A549 (cell line): Measurements from ENCODE around the gene PGS1.

Source experiments
- ESRRA ChIP-seq: fragments of 150-350 bp; IDR thresholded peaks from 2 replicates; pipeline ENCODE4 v1.6.1; 2014; ENCODE audit warnings: mild to moderate bottlenecking, low read length, borderline replicate concordance
- HDAC2 ChIP-seq: fragments of 200-600 bp; sonication (generic); IDR thresholded peaks from 2 replicates; pipeline ENCODE4 v1.6.1; 2016
- MAZ ChIP-seq: fragments of 150-350 bp; IDR thresholded peaks from 2 replicates; pipeline ENCODE4 v1.6.1; 2014; ENCODE audit warnings: antibody characterized with exemption, low read depth, low read length, borderline replicate concordance
- POLR2A ChIP-seq: IDR thresholded peaks from 2 replicates; pipeline ENCODE4 v1.6.1; 2012; ENCODE audit warnings: mild to moderate bottlenecking, low read length
- POLR2AphosphoS2 ChIP-seq: conservative IDR thresholded peaks from 2 replicates; pipeline ENCODE4 v1.6.1; 2012; ENCODE audit warnings: low read length, improper control_type of control experiment, inconsistent platforms
- RFX5 ChIP-seq: fragments of 450-650 bp; IDR thresholded peaks from 2 replicates; pipeline ENCODE4 v1.7.1; 2014; ENCODE audit warnings: antibody characterized with exemption, mild to moderate bottlenecking, moderate library complexity
- TF ChIP-seq, protein P1 (sequence below): IDR thresholded peaks from 2 replicates; pipeline ENCODE4 v1.6.1; 2012
- TF ChIP-seq, protein P2 (sequence below): fragments of >200 bp; sonication (Bioruptor Twin); formaldehyde crosslinking; IDR thresholded peaks from 3 replicates; pipeline ENCODE4 v1.5.1; 2016

DNA sequence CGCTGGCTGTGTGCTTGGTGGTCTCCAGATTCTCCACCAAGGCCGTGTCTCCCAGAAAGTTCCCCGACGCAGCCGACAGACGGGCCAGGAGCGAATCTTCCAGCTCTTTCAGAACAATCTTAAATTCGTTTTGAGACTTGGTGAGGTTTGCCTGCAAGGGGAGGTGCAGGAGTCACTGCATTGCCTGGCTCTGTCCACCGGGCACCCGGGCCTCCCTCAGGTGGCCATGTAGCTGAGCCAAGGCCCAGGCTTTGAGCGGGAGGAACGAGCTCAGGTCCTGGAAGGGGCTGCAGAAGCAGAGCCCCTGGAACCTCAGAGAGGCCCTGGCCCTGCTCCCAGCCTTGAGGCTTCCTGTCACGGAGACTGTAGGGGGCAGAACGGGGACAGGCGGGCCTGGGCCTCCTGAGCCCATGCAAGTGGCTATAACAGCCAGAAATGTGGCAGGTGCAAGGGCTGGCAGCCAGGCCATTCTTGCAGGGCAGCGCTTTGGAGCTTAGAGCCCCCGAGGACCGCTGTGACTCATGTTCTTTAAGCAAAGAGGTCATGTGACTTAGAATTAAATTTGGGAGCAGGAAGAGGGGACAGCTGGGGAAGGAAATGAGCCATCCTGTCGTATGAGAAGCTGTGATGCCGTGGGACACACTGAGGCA, 72.4 kb downstream of the PGS1 start:
- TF ChIP-seq POLR2A (no peak), ESRRA (no peak), POLR2AphosphoS2 (no peak), HDAC2 (no peak), RFX5 (no peak), MAZ (no peak)
- TF ChIP-seq, protein P1, sequence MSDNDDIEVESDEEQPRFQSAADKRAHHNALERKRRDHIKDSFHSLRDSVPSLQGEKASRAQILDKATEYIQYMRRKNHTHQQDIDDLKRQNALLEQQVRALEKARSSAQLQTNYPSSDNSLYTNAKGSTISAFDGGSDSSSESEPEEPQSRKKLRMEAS = no peak
- TF ChIP-seq, protein P2, sequence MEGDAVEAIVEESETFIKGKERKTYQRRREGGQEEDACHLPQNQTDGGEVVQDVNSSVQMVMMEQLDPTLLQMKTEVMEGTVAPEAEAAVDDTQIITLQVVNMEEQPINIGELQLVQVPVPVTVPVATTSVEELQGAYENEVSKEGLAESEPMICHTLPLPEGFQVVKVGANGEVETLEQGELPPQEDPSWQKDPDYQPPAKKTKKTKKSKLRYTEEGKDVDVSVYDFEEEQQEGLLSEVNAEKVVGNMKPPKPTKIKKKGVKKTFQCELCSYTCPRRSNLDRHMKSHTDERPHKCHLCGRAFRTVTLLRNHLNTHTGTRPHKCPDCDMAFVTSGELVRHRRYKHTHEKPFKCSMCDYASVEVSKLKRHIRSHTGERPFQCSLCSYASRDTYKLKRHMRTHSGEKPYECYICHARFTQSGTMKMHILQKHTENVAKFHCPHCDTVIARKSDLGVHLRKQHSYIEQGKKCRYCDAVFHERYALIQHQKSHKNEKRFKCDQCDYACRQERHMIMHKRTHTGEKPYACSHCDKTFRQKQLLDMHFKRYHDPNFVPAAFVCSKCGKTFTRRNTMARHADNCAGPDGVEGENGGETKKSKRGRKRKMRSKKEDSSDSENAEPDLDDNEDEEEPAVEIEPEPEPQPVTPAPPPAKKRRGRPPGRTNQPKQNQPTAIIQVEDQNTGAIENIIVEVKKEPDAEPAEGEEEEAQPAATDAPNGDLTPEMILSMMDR = no peak
